ENCODE data around the gene TRIM2. TPM values are rescaled to one million over a fixed set of nuclear protein-coding genes. Genes with fewer than 3 reads are reported as not detected.

The TRIM2 gene
- total and polyA plus RNA-seq, 2 of the 8 experiments (the other 6 are each of a cell fraction or from before 2014, with no cell fraction given): 34.0 to 59.8 TPM

DNA sequence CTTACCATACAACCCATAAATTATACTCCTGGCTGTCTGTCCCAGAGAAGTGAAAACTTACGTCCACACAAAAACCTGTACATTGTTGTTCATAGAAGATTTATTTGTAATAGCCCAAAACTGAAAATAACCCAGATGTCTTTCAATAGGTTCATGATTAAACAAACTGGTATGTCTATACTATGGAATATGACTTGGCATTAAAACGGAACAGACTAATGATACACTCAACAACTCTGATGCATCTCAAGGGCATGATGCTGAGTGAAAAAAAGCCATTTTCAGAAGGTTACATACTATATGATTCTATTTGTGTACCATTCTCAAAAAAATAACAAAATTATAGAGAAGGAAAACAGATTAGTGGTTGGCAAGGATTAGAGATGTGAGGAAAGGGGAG lies 128.7 kb downstream of the TRIM2 start:
- no peak overlapping the region for H3K18ac ChIP-seq (ENCODE audit: extremely low read depth, low read length)
- ChIA-PET CTCF (ENCODE audit: partially characterized antibody) (interaction anchor here (0.6 kb wide), 1 partner anchor 324 kb away, joined by 3 read pairs; no protein-coding TSS in a partner anchor), POLR2A (ENCODE audit: partially characterized antibody) (no interaction called here)
- H3K14ac ChIP-seq (ENCODE audit: insufficient read length): no peak overlapping the region
- H2BK5ac ChIP-seq (ENCODE audit: low read depth, low read length): no peak overlapping the region
- H3K79me2 ChIP-seq (ENCODE audit: control insufficient read depth in 1 of 2, insufficient read depth in 2 of 2, low read length in 2 of 2): no peaks in the 10 kb centered on the region
- H4K91ac ChIP-seq (replicated peaks; ENCODE audit: insufficient read length, low read length): no peak overlapping the region
- H2BK12ac ChIP-seq (ENCODE audit: low read depth, low read length): no peak overlapping the region
- H3K23ac ChIP-seq (ENCODE audit: insufficient read length): no peak overlapping the region
- no peak overlapping the region for H4K5ac ChIP-seq (ENCODE audit: insufficient read length, low read depth, low read length)
- DNase-seq (ENCODE audit: low read depth in 1 of 2, low spot score in 2 of 2) (no peak), FAIRE-seq (no peak)
- no peak overlapping the region for H4K8ac ChIP-seq (ENCODE audit: extremely low read depth, insufficient read depth, low read length)
- no peak overlapping the region for H2BK120ac ChIP-seq (replicated peaks; ENCODE audit: low read depth, low read length)
- H3K4me2 ChIP-seq (ENCODE audit: insufficient read depth in 1 of 2, low read depth in 2 of 2, low read length in 2 of 2): no peak overlapping the region
- no peak overlapping the region for H2BK15ac ChIP-seq (ENCODE audit: low read length)
- H2AK5ac ChIP-seq (ENCODE audit: low read depth, low read length): no peak overlapping the region
- H3K4me1 ChIP-seq (replicated peaks in 1 of 4; ENCODE audit: control insufficient read depth in 3 of 4, insufficient read depth in 4 of 4, low read length in 3 of 4): no peaks in the 10 kb centered on the region
- H3K27ac ChIP-seq (ENCODE audit: low read depth, low read length): no peak overlapping the region
- no peak overlapping the region for H2AFZ ChIP-seq (ENCODE audit: low read length)
- H3K36me3 ChIP-seq (ENCODE audit: control insufficient read depth in 2 of 4, insufficient read depth in 4 of 4, low read length in 3 of 4): peaks cover 0 to 12% (median 4%) of the 10 kb centered on the region in 4 experiments; a peak in 4 of 8 replicates
- 98% methylated on average over 2 of the region's 2 CpGs; no CpG with 5 or more reads in 1 of the 2 experiments for WGBS, 2 experiments (ENCODE audit: extremely low coverage in 1 of 2, insufficient coverage in 1 of 2, insufficient read length in 1 of 2, insufficient replicate concordance in 2 of 2, low coverage in 1 of 2, low lambda C conversion rate in 2 of 2, missing lambda C conversion rate in 1 of 2)
- no peaks in the 10 kb centered on the region for H3K79me1 ChIP-seq (ENCODE audit: low read depth, low read length)
- H3K27me3 ChIP-seq (replicated peaks in 1 of 4; ENCODE audit: control insufficient read depth in 3 of 4, extremely low read depth in 1 of 4, insufficient read depth in 3 of 4, low read length in 3 of 4): no peaks in the 10 kb centered on the region
- no peak overlapping the region for H3K56ac ChIP-seq (replicated peaks; ENCODE audit: insufficient read length, low read depth, low read length)
- no peak overlapping the region for H3K9ac ChIP-seq (replicated peaks in 1 of 4; ENCODE audit: extremely low read depth in 1 of 4, low read depth in 3 of 4, low read length in 3 of 4)
- no peak overlapping the region for H3K4ac ChIP-seq (replicated peaks; ENCODE audit: insufficient read length, low read depth, low read length)
- no peaks in the 10 kb centered on the region for H3K9me3 ChIP-seq (ENCODE audit: insufficient read depth in 2 of 2, low read depth in 1 of 2, low read length in 1 of 2)
- H4K20me1 ChIP-seq (replicated peaks in 1 of 2; ENCODE audit: control insufficient read depth in 1 of 2, insufficient read depth in 2 of 2, low read length in 2 of 2): peaks cover 0 to 2% of the 10 kb centered on the region in 2 experiments
- H3K4me3 ChIP-seq (ENCODE audit: extremely low read depth in 1 of 4, insufficient read depth in 2 of 4, low read depth in 3 of 4, low read length in 4 of 4): no peak overlapping the region
- no peaks in the 10 kb centered on the region for H3K23me2 ChIP-seq (ENCODE audit: low read depth, low read length)
- no peak overlapping the region for H2BK20ac ChIP-seq (ENCODE audit: low read length)
- TF ChIP-seq SIRT6 (IDR thresholded peaks at IDR 0.05; ENCODE audit: low read length) (no peak), CHD2 (IDR thresholded peaks at IDR 0.05; ENCODE audit: low read length) (no peak)
- TF ChIP-seq, protein P1, sequence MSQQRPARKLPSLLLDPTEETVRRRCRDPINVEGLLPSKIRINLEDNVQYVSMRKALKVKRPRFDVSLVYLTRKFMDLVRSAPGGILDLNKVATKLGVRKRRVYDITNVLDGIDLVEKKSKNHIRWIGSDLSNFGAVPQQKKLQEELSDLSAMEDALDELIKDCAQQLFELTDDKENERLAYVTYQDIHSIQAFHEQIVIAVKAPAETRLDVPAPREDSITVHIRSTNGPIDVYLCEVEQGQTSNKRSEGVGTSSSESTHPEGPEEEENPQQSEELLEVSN (IDR thresholded peaks at IDR 0.05): no peak
